Measurements from ENCODE around the gene CDC40. TPM values are rescaled to one million over a fixed set of nuclear protein-coding genes. Genes with fewer than 3 reads are reported as not detected.

CDC40 gene
- total RNA-seq, result 20.5 TPM
- long read RNA-seq, transcript CDC40-201 (15 exons, 3,848 nt), result major isoform, 21 of 26 reads
- long read RNA-seq, partial matches to known transcripts, result 2 of 26 reads
- long read RNA-seq, other reads (novel, unspliced or antisense), result 2 of 26 reads

- Histone ChIP-seq H3K27ac (peak within 1 kb of the TSS; percentile 85), H3K27me3 (peaks cover 4% of the 10 kb centered on the region), H3K9me3 (no peaks in the 10 kb centered on the region), H3K4me1 (peaks cover 40% of the 10 kb centered on the region), H3K4me3 (peak within 1 kb of the TSS; percentile 68), H3K36me3 (no peaks in the 10 kb centered on the region)
- no peak for TF ChIP-seq CTCF (IDR thresholded peaks at IDR 0.05)
- peak; percentile 73 for DNase-seq
- peak; percentile 62 for ATAC-seq
- intact Hi-C loops (cut with DNase I), result no loop called here
These were observed at the start of gene CDC40 for GRCh38 chr6:110180228-110181008. CDC40 (plus strand) TSS chr6:110180427; CDS start chr6:110180445, 18 bp downstream.

GRCh38 chr6:110137924-110138887 is 42.0 kb upstream of the CDC40 start:
- intact Hi-C loops (cut with DNase I), result no loop called here
- H3K36me3 ChIP-seq, result no peaks in the 10 kb centered on the region
- no peaks in the 10 kb centered on the region for H3K9me3 ChIP-seq
- TF ChIP-seq CTCF (IDR thresholded peaks at IDR 0.05), result no peak
- no peaks in the 10 kb centered on the region for H3K27me3 ChIP-seq
- DNase-seq (no peak), ATAC-seq (no peak)
- H3K4me3 ChIP-seq, result no peak overlapping the region
- H3K27ac ChIP-seq, result no peak overlapping the region
- H3K4me1 ChIP-seq, result no peaks in the 10 kb centered on the region

- Histone ChIP-seq H3K27ac (no peak overlapping the region), H3K4me3 (no peak overlapping the region), H3K27me3 (no peaks in the 10 kb centered on the region), H3K4me1 (no peaks in the 10 kb centered on the region), H3K36me3 (no peaks in the 10 kb centered on the region), H3K9me3 (no peaks in the 10 kb centered on the region)
- intact Hi-C loops (cut with DNase I), result no loop called here
- no peak for DNase-seq
- ATAC-seq, result no peak
- TF ChIP-seq CTCF (IDR thresholded peaks at IDR 0.05), result no peak
These were observed 41.2 kb upstream of the CDC40 start for GRCh38 chr6:110139052-110139451.

GRCh38 chr6:110140650-110141049 is 39.6 kb upstream of the CDC40 start:
- Histone ChIP-seq H3K27ac (no peak overlapping the region), H3K4me3 (no peak overlapping the region), H3K4me1 (no peaks in the 10 kb centered on the region), H3K36me3 (no peaks in the 10 kb centered on the region), H3K9me3 (no peaks in the 10 kb centered on the region), H3K27me3 (no peaks in the 10 kb centered on the region)
- intact Hi-C loops (cut with DNase I), result no loop called here
- DNase-seq (no peak), ATAC-seq (no peak)
- no peak for TF ChIP-seq CTCF (IDR thresholded peaks at IDR 0.05)

- intact Hi-C loops (cut with DNase I), result no loop called here
- Histone ChIP-seq H3K36me3 (no peaks in the 10 kb centered on the region), H3K4me3 (no peak overlapping the region)
These were observed 32.4 kb upstream of the CDC40 start for GRCh38 chr6:110147870-110148269.

More at GRCh38 chr6:110147870-110148269, 32.4 kb upstream of the CDC40 start:
- no peaks in the 10 kb centered on the region for H3K27me3 ChIP-seq
- H3K27ac ChIP-seq, result no peak overlapping the region
- no peaks in the 10 kb centered on the region for H3K9me3 ChIP-seq
- DNase-seq (no peak), ATAC-seq (no peak)
- TF ChIP-seq CTCF (IDR thresholded peaks at IDR 0.05), result no peak
- H3K4me1 ChIP-seq, result no peaks in the 10 kb centered on the region
